Keratinocyte (primary cell): ENCODE measurements around the gene RBM10. TPM values are rescaled to one million over a fixed set of nuclear protein-coding genes. Genes with fewer than 3 reads are reported as not detected.
A peak's percentile ranks its signal among the peaks of the same experiment; 100 is the strongest.

Experiments
- DNase-seq: peaks from one replicate; pipeline ENCODE4 v3.0.0-alpha.2; 2011; ENCODE audit warnings: low read depth, missing footprints, low spot score
- FAIRE-seq: peaks from 2 replicates; lab custom pipeline; 2011; peaks lifted over from hg19 to GRCh38; lab: Jason Lieb, UNC
- H2AFZ ChIP-seq: 2 replicates; pipeline ENCODE4 v1.6.0; 2012; ENCODE audit warnings: low read length, control low read depth, inconsistent platforms; ENCODE audit not compliant: control insufficient read depth
- H3K27ac ChIP-seq: 2 replicates; pipeline ENCODE4 v1.5.1; 2011; ENCODE audit warnings: low read length; ENCODE audit not compliant: control insufficient read depth, insufficient read depth
- H3K27me3 ChIP-seq: 3 replicates; pipeline ENCODE4 v1.6.0; 2011; ENCODE audit warnings: low read length; ENCODE audit not compliant: control insufficient read depth, insufficient read depth; ENCODE audit errors: extremely low read depth
- H3K36me3 ChIP-seq, 2 experiments: 2 replicates in 1 of 2; 3 replicates in 1 of 2; pipeline ENCODE4 v1.5.1; 2011; ENCODE audit warnings: low read length in 2 of 2, mild to moderate bottlenecking in 1 of 2; ENCODE audit not compliant: control insufficient read depth in 2 of 2, insufficient read depth in 2 of 2; ENCODE audit errors: extremely low read depth in 1 of 2
- H3K4me1 ChIP-seq: 3 replicates; pipeline ENCODE4 v1.5.1; 2011; ENCODE audit warnings: low read length; ENCODE audit not compliant: control insufficient read depth, insufficient read depth; ENCODE audit errors: extremely low read depth
- H3K4me2 ChIP-seq: 3 replicates; pipeline ENCODE4 v1.6.0; 2011; ENCODE audit warnings: low read depth, low read length; ENCODE audit not compliant: control insufficient read depth, insufficient read depth; ENCODE audit errors: extremely low read depth
- H3K4me3 ChIP-seq, 3 experiments: fragments of 200-600 bp in 1 of 3; sonication (generic) in 1 of 3; 2 replicates in 2 of 3; 3 replicates in 1 of 3; pipeline ENCODE4 v1.5.1; 2011 to 2016; ENCODE audit warnings: low read length in 3 of 3, mild to moderate bottlenecking in 3 of 3, control low read depth in 2 of 3, inconsistent platforms in 1 of 3, low read depth in 1 of 3, mixed read lengths in 1 of 3, mixed run types in 1 of 3, moderate library complexity in 1 of 3; ENCODE audit not compliant: control insufficient read depth in 2 of 3, insufficient read depth in 2 of 3; ENCODE audit errors: extremely low read depth in 1 of 3
- H3K79me2 ChIP-seq: 2 replicates; pipeline ENCODE4 v1.6.0; 2012; ENCODE audit warnings: low read length; ENCODE audit not compliant: control insufficient read depth, insufficient read depth
- H3K9ac ChIP-seq: 3 replicates; pipeline ENCODE4 v1.6.0; 2011; ENCODE audit warnings: low read length; ENCODE audit not compliant: control insufficient read depth, insufficient read depth; ENCODE audit errors: extremely low read depth
- H3K9me1 ChIP-seq: 3 replicates; pipeline ENCODE4 v1.6.0; 2011; ENCODE audit warnings: low read length; ENCODE audit not compliant: control insufficient read depth, insufficient read depth; ENCODE audit errors: extremely low read depth
- H3K9me3 ChIP-seq: 2 replicates; pipeline ENCODE4 v1.5.1; 2012; ENCODE audit warnings: low read depth, low read length; ENCODE audit not compliant: control insufficient read depth
- H4K20me1 ChIP-seq: 3 replicates; pipeline ENCODE4 v1.6.0; 2011; ENCODE audit warnings: low read length; ENCODE audit not compliant: control insufficient read depth, insufficient read depth; ENCODE audit errors: extremely low read depth
- CTCF ChIP-seq, 3 experiments: IDR thresholded peaks in 1 of 3; conservative IDR thresholded peaks in 1 of 3; optimal IDR thresholded peaks in 1 of 3; 2 replicates in 2 of 3; 3 replicates in 1 of 3; pipeline versions ENCODE3 to v1.5.1; 2011; ENCODE audit warnings: low read length in 3 of 3, mild to moderate bottlenecking in 3 of 3, moderate library complexity in 2 of 3, control low read depth in 1 of 3, inconsistent platforms in 1 of 3; ENCODE audit not compliant: insufficient read depth in 2 of 3; ENCODE audit errors: extremely low read depth in 1 of 3
- EZH2 ChIP-seq: IDR thresholded peaks from one replicate; pipeline ENCODE4 v1.6.1; 2012; ENCODE audit warnings: inconsistent platforms, mild to moderate bottlenecking, low read length, moderate library complexity
- dilution Hi-C: fragments of 300-500 bp; cut with MboI; formaldehyde crosslinking; loops from one replicate; pipeline ENCODE4 v1.7.0; 2020; ENCODE audit warnings: low sequenced_read_pairs; ENCODE audit not compliant: extremely low pct_ligation_motif_present
- polyA plus RNA-seq, 5 experiments: library from polyadenylated mRNA; depleted of rRNA in 3 of 5; stranded (reverse) in 3 of 5; stranded (forward) in 1 of 5; unstranded in 1 of 5; fragments of >200 nt; gene quantifications; 1 replicate in 1 of 5; 2 replicates in 3 of 5; 3 replicates in 1 of 5; pipeline versions ENCODE4 v1.2.1 to v1.2.3, GENCODE V29; 2011 to 2012; ENCODE audit warnings: missing spikeins in 2 of 5, low read depth in 1 of 5, low replicate concordance in 1 of 5

RBM10 gene
- polyA plus RNA-seq, 1 donor (not counting 4 experiments of a cell fraction or from before 2014, with no cell fraction given), result 10.8 TPM

DNA sequence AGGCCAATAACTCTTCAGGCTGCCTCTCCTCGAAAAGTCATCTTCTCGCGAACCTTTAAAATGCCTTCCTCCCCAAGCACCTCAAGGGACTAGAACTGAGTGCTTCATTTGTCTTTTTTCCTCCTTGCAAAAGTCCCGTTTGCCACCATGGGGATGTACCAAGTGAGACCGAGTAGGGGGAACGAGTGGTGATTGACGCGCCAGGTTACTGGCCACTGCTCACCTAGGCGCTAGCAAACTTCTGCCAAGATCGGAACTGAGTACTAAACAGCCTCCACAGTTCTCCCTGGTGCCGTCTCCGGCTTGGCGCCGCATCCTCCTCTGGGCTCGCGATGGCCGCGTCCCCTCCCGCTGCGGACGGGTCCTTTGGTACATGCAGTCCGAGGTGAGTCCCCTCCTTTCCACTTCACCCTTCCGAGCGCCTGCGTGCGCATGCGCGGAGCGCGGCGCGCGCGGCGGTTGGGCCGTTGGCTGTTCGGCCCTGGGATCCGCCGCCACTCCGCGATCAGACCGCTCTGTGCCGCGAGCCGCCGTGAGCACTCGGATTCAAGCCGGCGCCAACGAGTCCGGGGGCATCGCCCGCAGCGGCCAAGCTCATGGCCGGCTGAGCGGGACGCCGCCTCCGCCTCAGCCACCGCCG lies 73.4 kb downstream of the RBM10 start, which contains the start of gene CDK16:
CDK16 (plus strand) TSS at position 402 of the 640 bp plus-strand sequence. CDS start 4,877 bp downstream, outside the sequence.
- H2AFZ ChIP-seq, result peak within 1 kb of the TSS; percentile 99
- H3K36me3 ChIP-seq, result peaks cover 24 to 35% of the 10 kb centered on the region in 2 experiments
- DNase-seq (peak; percentile 50), FAIRE-seq (peak; percentile 17)
- H3K9me1 ChIP-seq, result no peaks in the 10 kb centered on the region
- H4K20me1 ChIP-seq, result peaks cover 31% of the 10 kb centered on the region
- H3K79me2 ChIP-seq, result peaks cover 43% of the 10 kb centered on the region
- dilution Hi-C loops, result no loop called here
- peaks cover 34% of the 10 kb centered on the region for H3K4me1 ChIP-seq
- TF ChIP-seq EZH2 (no peak), CTCF (optimal IDR thresholded peaks at IDR 0.05 in 1 of 3, IDR thresholded peaks at IDR 0.05 in 1 of 3, conservative IDR thresholded peaks at IDR 0.05 in 1 of 3; ENCODE audit: extremely low read depth in 1 of 3, insufficient read depth in 2 of 3, low read length in 3 of 3) (no peak)
- H3K9ac ChIP-seq, result peak within 1 kb of the TSS; percentile 94
- peak within 1 kb of the TSS; percentile 99 for H3K27ac ChIP-seq
- H3K4me3 ChIP-seq, result peak within 1 kb of the TSS; percentile 62 to 95 (median 82)
- H3K4me2 ChIP-seq, result peak within 1 kb of the TSS; percentile 94
- H3K27me3 ChIP-seq, result no peaks in the 10 kb centered on the region
- H3K9me3 ChIP-seq, result no peaks in the 10 kb centered on the region

DNA sequence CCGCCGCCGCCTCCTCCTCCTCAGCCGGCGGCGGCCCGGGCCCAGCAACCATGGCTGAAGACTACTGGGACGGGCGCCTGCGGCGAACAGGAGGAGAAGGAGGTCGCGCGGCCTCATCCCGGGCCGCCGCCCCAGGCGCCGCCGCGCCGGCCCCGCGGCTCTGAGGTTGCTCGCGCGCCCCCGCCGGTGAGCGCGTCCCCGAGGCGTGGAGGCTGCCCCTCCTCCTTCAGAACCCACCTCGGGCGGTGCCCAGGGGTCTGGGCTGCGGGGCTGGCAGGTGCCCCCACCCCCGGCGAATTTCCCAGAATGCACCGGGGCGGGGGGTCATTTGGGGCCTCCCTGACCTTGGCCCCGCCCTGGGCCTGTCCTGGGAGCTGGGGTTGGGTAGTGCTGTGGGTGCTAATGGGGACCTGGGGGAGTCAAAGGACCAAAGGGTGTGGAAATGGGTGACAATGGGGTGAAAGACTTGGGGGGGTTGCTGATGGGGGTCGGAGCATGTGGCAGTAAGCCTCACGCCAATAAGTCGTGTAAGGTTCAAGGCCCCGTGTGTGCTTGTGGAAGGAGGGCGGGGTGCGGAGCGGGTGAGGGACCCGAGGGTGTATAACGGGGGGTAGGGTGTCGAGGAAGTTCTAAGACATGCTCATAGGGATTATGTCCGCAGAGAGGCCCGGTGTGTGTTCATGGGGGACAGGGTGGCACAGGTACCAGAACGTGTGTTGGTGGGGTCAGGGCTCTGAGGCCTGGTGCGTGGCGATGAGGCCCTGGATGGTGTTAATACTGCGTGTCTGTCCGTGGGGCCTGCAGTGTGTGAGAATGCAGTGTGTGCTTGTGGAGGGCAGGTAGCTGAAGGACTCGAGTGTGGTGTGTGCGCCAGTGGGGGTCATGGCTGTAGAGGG lies 74.1 kb downstream of the RBM10 start:
- no peaks in the 10 kb centered on the region for H3K9me3 ChIP-seq
- peak overlapping the region; percentile 35 for H2AFZ ChIP-seq
- H3K27ac ChIP-seq, result peak overlapping the region; percentile 99
- peaks cover 34% of the 10 kb centered on the region for H3K4me1 ChIP-seq
- H3K79me2 ChIP-seq, result peaks cover 43% of the 10 kb centered on the region
- FAIRE-seq, result no peak
- TF ChIP-seq CTCF (optimal IDR thresholded peaks at IDR 0.05 in 1 of 3, IDR thresholded peaks at IDR 0.05 in 1 of 3, conservative IDR thresholded peaks at IDR 0.05 in 1 of 3; ENCODE audit: extremely low read depth in 1 of 3, insufficient read depth in 2 of 3, low read length in 3 of 3), result no peak
- H4K20me1 ChIP-seq, result peaks cover 28% of the 10 kb centered on the region
- H3K9ac ChIP-seq, result peak overlapping the region; percentile 94
- H3K9me1 ChIP-seq, result no peaks in the 10 kb centered on the region
- peak overlapping the region; percentile 94 for H3K4me2 ChIP-seq
- H3K4me3 ChIP-seq, result peak overlapping the region; percentile 62 to 95 (median 82)
- H3K36me3 ChIP-seq, result peaks cover 28 to 38% of the 10 kb centered on the region in 2 experiments
- H3K27me3 ChIP-seq, result no peaks in the 10 kb centered on the region
- no peak for DNase-seq
- dilution Hi-C loops, result no loop called here
